H1 (cell line): Measurements from ENCODE around the gene LPAR6. TPM values are rescaled to one million over a fixed set of nuclear protein-coding genes. Genes with fewer than 3 reads are reported as not detected.

Source experiments
- CTCF ChIP-seq, 3 experiments: IDR thresholded peaks; 1 replicate in 2 of 3; 2 replicates in 1 of 3; pipeline versions ENCODE4 v1.5.1 to v1.6.1; 2011; ENCODE audit warnings: low read length in 3 of 3, mild to moderate bottlenecking in 3 of 3, inconsistent platforms in 2 of 3, low read depth in 1 of 3, moderate library complexity in 1 of 3; ENCODE audit not compliant: insufficient read depth in 1 of 3; ENCODE audit errors: control extremely low read depth in 1 of 3
- RBBP5 ChIP-seq: IDR thresholded peaks from 2 replicates; pipeline ENCODE4 v1.7.1; 2012; ENCODE audit warnings: low read depth, mild to moderate bottlenecking, inconsistent platforms, low read length, moderate library complexity, borderline replicate concordance
- polyA plus RNA-seq, 7 experiments: library from polyadenylated mRNA; depleted of rRNA in 3 of 7; stranded (reverse) in 5 of 7; unstranded in 2 of 7; fragments of >200 nt in 5 of 7; fragments of 200-250 nt in 2 of 7; gene quantifications; 1 replicate in 5 of 7; 2 replicates in 1 of 7; 4 replicates in 1 of 7; pipeline versions ENCODE4 v1.2.1 to v1.2.3, GENCODE V29; 2011 to 2013; ENCODE audit warnings: missing spikeins in 2 of 7, mixed read lengths in 2 of 7
- total RNA-seq: library from RNA; stranded (reverse); fragmentation: NEBNext Ultra II Directional; extraction: Animal tissue kit (Norgen Biotek cat#: 25700); gene quantifications from 2 replicates; pipeline ENCODE4 v1.2.1, GENCODE V29; 2021

The LPAR6 gene
- total and polyA plus RNA-seq, 2 of the 8 experiments (the other 6 are each of a cell fraction or from before 2014, with no cell fraction given) = 0.50 to 0.97 TPM

- no peak for TF ChIP-seq RBBP5
- no peak for TF ChIP-seq CTCF (IDR thresholded peaks at IDR 0.05; ENCODE audit: control extremely low read depth in 1 of 3, insufficient read depth in 1 of 3, low read depth in 1 of 3, low read length in 3 of 3)
These were observed 42.1 kb downstream of the LPAR6 start (continued) for GRCh38 chr13:48370815-48371214.
